ENCODE results near the gene NDUFS6. TPM values are rescaled to one million over a fixed set of nuclear protein-coding genes. Genes with fewer than 3 reads are reported as not detected.

Gene NDUFS6
- total and polyA plus RNA-seq, 11 donors, result 55.9 to 311 (median 95.9) TPM

DNA sequence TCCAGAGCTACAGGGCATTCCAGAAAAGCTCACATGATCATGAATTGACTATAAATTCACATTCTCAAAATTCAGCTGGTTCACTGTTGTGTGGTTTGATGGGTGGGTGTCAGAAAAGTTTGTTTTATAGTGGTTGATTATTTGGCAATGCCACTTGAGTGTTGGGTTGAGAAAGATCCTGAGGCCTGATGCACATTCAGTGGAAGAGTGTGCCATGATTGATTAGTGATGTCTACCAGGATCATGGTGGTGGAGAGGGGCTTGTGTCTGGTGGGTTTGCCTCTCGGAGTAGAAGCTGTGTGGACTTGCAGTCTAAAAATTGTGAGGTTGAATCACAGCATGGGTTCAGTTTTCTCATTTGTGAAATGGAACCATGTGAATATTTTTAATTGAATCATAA lies 2.0 kb downstream of the NDUFS6 start:
- Histone ChIP-seq H3K27ac (peak overlapping the region in 2 of 12 donors; percentile 30 to 71), H3K9me3 (no peaks in the 10 kb centered on the region), H3K4me3 (no peak overlapping the region), H3K36me3 (peaks cover 0 to 65% (median 60%) of the 10 kb centered on the region in 9 donors), H3K27me3 (no peaks in the 10 kb centered on the region), H3K4me1 (peaks cover 0 to 68% (median 28%) of the 10 kb centered on the region in 12 donors)
- TF ChIP-seq, protein P1, sequence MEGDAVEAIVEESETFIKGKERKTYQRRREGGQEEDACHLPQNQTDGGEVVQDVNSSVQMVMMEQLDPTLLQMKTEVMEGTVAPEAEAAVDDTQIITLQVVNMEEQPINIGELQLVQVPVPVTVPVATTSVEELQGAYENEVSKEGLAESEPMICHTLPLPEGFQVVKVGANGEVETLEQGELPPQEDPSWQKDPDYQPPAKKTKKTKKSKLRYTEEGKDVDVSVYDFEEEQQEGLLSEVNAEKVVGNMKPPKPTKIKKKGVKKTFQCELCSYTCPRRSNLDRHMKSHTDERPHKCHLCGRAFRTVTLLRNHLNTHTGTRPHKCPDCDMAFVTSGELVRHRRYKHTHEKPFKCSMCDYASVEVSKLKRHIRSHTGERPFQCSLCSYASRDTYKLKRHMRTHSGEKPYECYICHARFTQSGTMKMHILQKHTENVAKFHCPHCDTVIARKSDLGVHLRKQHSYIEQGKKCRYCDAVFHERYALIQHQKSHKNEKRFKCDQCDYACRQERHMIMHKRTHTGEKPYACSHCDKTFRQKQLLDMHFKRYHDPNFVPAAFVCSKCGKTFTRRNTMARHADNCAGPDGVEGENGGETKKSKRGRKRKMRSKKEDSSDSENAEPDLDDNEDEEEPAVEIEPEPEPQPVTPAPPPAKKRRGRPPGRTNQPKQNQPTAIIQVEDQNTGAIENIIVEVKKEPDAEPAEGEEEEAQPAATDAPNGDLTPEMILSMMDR (IDR thresholded peaks at IDR 0.05), result no peak
- TF ChIP-seq POLR2A (IDR thresholded peaks at IDR 0.05), result no peak
- no peak for DNase-seq
- intact Hi-C loops (cut with DNase I), result loop anchor here in 7 of 10 donors (5.0 to 10.0 kb wide), 8 partner anchors 34 to 458 kb away; partner anchors contain the start of genes IRX4 (in 3 of the 7) and CLPTM1L (in 1 of the 7)
- WGBS, 4 donors, result 87 to 94% (median 88%) methylated on average over 1 of the region's 1 CpG
- ATAC-seq, result no peak

DNA sequence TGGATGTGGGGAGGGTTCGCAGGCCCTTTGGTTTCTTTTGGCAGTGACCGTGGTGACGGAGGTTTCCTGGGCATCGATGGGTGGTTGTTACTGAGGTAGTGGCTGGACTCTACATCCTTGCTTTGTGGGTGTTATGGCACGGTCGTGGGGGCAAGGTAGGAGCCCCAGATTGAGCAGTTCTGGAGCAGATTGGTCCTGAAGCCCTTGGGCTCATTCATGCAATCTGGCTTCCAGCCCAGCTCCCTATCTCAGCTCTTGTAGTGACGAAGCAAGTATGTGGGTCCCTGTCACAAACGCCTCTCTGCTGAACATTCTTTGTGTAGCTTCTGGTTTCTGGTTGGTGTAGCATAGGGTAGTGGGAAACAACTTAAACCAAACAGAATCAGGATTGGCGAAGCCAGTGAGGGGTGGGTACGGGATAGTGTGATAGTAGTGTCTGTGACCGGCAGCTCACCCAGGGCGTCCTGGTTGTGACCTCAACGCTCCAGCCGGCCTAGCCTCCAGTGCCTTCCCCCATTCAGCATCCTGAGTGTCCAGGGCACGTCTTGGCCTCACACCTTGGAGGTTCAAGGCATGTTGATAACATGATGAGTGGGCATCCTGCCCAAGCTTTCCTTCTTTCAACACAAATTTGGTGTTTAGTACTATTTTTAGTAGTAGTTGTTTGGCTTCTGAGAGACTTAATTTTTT lies 2.9 kb downstream of the NDUFS6 start:
- intact Hi-C loops (cut with DNase I), result loop anchor here in 7 of 10 donors (5.0 to 10.0 kb wide), 8 partner anchors 33 to 459 kb away; partner anchors contain the start of genes IRX4 (in 3 of the 7) and CLPTM1L (in 1 of the 7)
- peaks cover 0 to 69% (median 63%) of the 10 kb centered on the region in 9 donors for H3K36me3 ChIP-seq
- H3K4me1 ChIP-seq, result peaks cover 0 to 68% (median 20%) of the 10 kb centered on the region in 12 donors
- peak in 3 of 5 donors; percentile 41 to 69 (median 52) for DNase-seq
- TF ChIP-seq POLR2A (IDR thresholded peaks at IDR 0.05), result no peak
- TF ChIP-seq, protein P1 (IDR thresholded peaks at IDR 0.05), result no peak
- ATAC-seq, result peak; percentile 4 to 25 (median 16)
- H3K27me3 ChIP-seq, result no peaks in the 10 kb centered on the region
- 48 to 72% (median 60%) methylated on average over 14 to 15 of the region's 15 CpGs for WGBS, 4 donors
- H3K27ac ChIP-seq, result peak overlapping the region in 9 of 12 donors; percentile 6 to 71 (median 35)
- H3K4me3 ChIP-seq, result no peak overlapping the region
- no peaks in the 10 kb centered on the region for H3K9me3 ChIP-seq

DNA sequence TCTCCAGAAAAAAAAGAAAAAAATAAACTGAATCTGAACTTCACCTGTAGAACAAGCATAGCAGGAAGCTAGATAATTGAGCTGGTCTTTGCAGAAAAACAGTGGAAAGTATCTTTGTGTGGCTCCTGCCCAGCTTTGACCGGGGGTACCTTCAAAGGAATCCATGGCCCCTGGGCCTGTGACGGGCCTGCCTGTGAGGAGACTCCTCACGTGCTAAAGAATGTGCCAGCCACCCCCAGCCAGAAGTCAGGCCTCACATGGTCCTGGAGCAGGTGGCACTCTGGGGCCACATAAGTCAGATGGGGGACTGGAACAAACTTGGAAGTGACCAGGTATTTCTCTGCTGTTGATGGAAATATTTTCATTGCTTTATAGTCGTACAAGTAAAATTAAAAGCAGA lies 4.1 kb downstream of the NDUFS6 start:
- peaks cover 0 to 81% (median 75%) of the 10 kb centered on the region in 9 donors for H3K36me3 ChIP-seq
- no peak for ATAC-seq
- peak overlapping the region in 1 of 12 donors; percentile 71 for H3K27ac ChIP-seq
- 54 to 64% (median 60%) methylated on average over 4 of the region's 4 CpGs for WGBS, 4 donors
- TF ChIP-seq, protein P1 (IDR thresholded peaks at IDR 0.05), result no peak
- TF ChIP-seq POLR2A (IDR thresholded peaks at IDR 0.05), result no peak
- H3K4me3 ChIP-seq, result no peak overlapping the region
- DNase-seq, result no peak
- no peaks in the 10 kb centered on the region for H3K27me3 ChIP-seq
- intact Hi-C loops (cut with DNase I), result loop anchor here in 4 of 10 donors (5.0 to 10.0 kb wide), 5 partner anchors 79 to 461 kb away; partner anchors contain the start of genes IRX4 (in 2 of the 4) and CLPTM1L (in 1 of the 4)
- H3K9me3 ChIP-seq, result no peaks in the 10 kb centered on the region
- H3K4me1 ChIP-seq, result peaks cover 0 to 76% (median 22%) of the 10 kb centered on the region in 12 donors

DNA sequence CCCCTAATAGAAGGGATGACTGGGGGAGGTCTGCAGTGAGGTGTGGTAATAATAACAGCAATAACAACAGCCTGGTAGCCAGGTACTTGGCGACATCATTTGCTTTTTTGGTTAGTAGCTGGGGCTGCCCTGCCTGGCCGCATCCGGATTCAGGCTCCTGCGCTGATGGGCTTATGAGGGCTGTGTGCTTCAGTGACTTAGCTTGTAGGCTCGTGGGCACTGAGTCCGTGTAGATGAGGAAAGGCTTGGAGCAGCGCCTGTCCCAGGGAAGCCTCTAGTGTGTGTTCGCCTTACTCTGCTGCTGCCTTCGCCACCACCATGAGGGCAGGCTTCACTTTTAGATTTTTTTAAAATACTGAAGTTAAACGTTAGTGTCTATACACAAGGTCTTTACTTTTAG lies 4.5 kb downstream of the NDUFS6 start:
- peaks cover 0 to 77% (median 21%) of the 10 kb centered on the region in 12 donors for H3K4me1 ChIP-seq

More for the DNA sequence above, 4.5 kb downstream of the NDUFS6 start:
- 79 to 85% (median 83%) methylated on average over 10 of the region's 10 CpGs for WGBS, 4 donors
- TF ChIP-seq, protein P1 (IDR thresholded peaks at IDR 0.05), result no peak
- no peak for TF ChIP-seq POLR2A (IDR thresholded peaks at IDR 0.05)
- Histone ChIP-seq H3K27ac (peak overlapping the region in 1 of 12 donors; percentile 19), H3K9me3 (no peaks in the 10 kb centered on the region), H3K4me3 (no peak overlapping the region), H3K27me3 (no peaks in the 10 kb centered on the region), H3K36me3 (peaks cover 0 to 85% (median 79%) of the 10 kb centered on the region in 9 donors)
- intact Hi-C loops (cut with DNase I), result loop anchor here in 4 of 10 donors (5.0 to 10.0 kb wide), 5 partner anchors 79 to 461 kb away; partner anchors contain the start of genes IRX4 (in 2 of the 4) and CLPTM1L (in 1 of the 4)
- DNase-seq (no peak), ATAC-seq (no peak)

Measured in heart left ventricle (tissue), 16 donors.